HepG2 (cell line): ENCODE measurements around the gene AKT3. TPM values are rescaled to one million over a fixed set of nuclear protein-coding genes. Genes with fewer than 3 reads are reported as not detected.

Experiments
- ATAC-seq: fragments of 200-7000 bp; cut with Tn5 transposase; 3 replicates; pipeline ENCODE4 v1.9.1; 2020; ENCODE audit warnings: mild to moderate bottlenecking, moderate library complexity
- BruUV-seq: library from RNA; stranded (reverse); fragments of 400-500 nt; replicated peaks from 2 replicates; lab custom pipeline; 2021; lab: Mats Ljungman, UMichigan
- CTCF ChIA-PET: fragments of 300-600 bp; formaldehyde crosslinking; extraction: SDS; loops from one replicate; lab custom pipeline; 2021; ENCODE audit warnings: low total read pairs, inconsistent platforms, low intra/inter-chr PET ratio; lab: Yijun Ruan, JAX
- POLR2A ChIA-PET: fragments of 350-600 bp; sonication (Branson Sonifier 250); formaldehyde crosslinking; loops from one replicate; lab custom pipeline; 2020; ENCODE audit warnings: antibody characterized with exemption, inconsistent platforms; lab: Yijun Ruan, JAX
- DNase-seq: peaks from one replicate; pipeline ENCODE4 v3.0.0-alpha.2; 2015; ENCODE audit warnings: low spot score
- FAIRE-seq: peaks from 3 replicates; lab custom pipeline; 2011; peaks lifted over from hg19 to GRCh38; lab: Jason Lieb, UNC
- H2AFZ ChIP-seq: one replicate; pipeline ENCODE4 v1.6.1; 2011; ENCODE audit warnings: low read length, inconsistent platforms
- H3K27ac ChIP-seq: fragments of 300-600 bp; 3 replicates; pipeline ENCODE4 v1.8.0; 2011; ENCODE audit warnings: mixed run types, mild to moderate bottlenecking, mixed read lengths, low read length, inconsistent platforms; ENCODE audit not compliant: insufficient read depth; ENCODE audit errors: extremely low read length
- H3K27me3 ChIP-seq, 2 experiments: fragments of 200-600 bp in 1 of 2; 2 replicates in 1 of 2; 3 replicates in 1 of 2; pipeline versions ENCODE4 v1.6.0 to v1.8.0; 2011; ENCODE audit warnings: low read length in 2 of 2, mild to moderate bottlenecking in 2 of 2, moderate library complexity in 2 of 2, inconsistent platforms in 1 of 2; ENCODE audit not compliant: insufficient read depth in 2 of 2, control insufficient read depth in 1 of 2
- H3K36me3 ChIP-seq, 2 experiments: fragments of 200-600 bp in 1 of 2; replicated peaks in 1 of 2; 2 replicates in 1 of 2; 3 replicates in 1 of 2; pipeline versions ENCODE4 v1.5.1 to v1.8.0; 2011; ENCODE audit warnings: low read length in 2 of 2, inconsistent platforms in 1 of 2; ENCODE audit not compliant: insufficient read depth in 2 of 2, control insufficient read depth in 1 of 2
- H3K4me1 ChIP-seq: 2 replicates; pipeline ENCODE4 v1.5.1; 2012; ENCODE audit warnings: low read length, inconsistent platforms; ENCODE audit not compliant: insufficient read depth
- H3K4me2 ChIP-seq: 2 replicates; pipeline ENCODE4 v1.6.0; 2011; ENCODE audit warnings: low read depth, low read length, inconsistent platforms
- H3K4me3 ChIP-seq, 3 experiments: fragments of 200-600 bp in 1 of 3; sonication (generic), shearing (Covaris generic) in 1 of 3; replicated peaks in 1 of 3; 2 replicates each; pipeline ENCODE4 v1.5.1; 2011 to 2016; ENCODE audit warnings: low read length in 3 of 3, inconsistent platforms in 2 of 3, low read depth in 2 of 3, mild to moderate bottlenecking in 2 of 3, control low read depth in 1 of 3, mixed read lengths in 1 of 3; ENCODE audit not compliant: insufficient read depth in 1 of 3
- H3K79me2 ChIP-seq: one replicate; pipeline ENCODE4 v1.6.1; 2011; ENCODE audit warnings: low read length, inconsistent platforms; ENCODE audit not compliant: insufficient read depth
- H3K9ac ChIP-seq: 2 replicates; pipeline ENCODE4 v1.6.0; 2011; ENCODE audit warnings: mild to moderate bottlenecking, low read depth, low read length, inconsistent platforms; ENCODE audit not compliant: insufficient read depth
- H3K9me3 ChIP-seq: 2 replicates; pipeline ENCODE4 v1.5.1; 2012; ENCODE audit warnings: mild to moderate bottlenecking, low read length
- H4K20me1 ChIP-seq: 2 replicates; pipeline ENCODE4 v1.6.0; 2011; ENCODE audit warnings: inconsistent platforms, mild to moderate bottlenecking, low read length, moderate library complexity; ENCODE audit not compliant: insufficient read depth
- ARNT ChIP-seq: fragments of 450-650 bp; IDR thresholded peaks from 2 replicates; pipeline ENCODE4 v1.6.1; 2017
- BCL6 ChIP-seq: IDR thresholded peaks from 2 replicates; pipeline ENCODE4 v1.6.1; 2016; ENCODE audit warnings: missing genetic modification reagents, missing compliant biosample characterization
- MATR3 ChIP-seq: sonication (generic); formaldehyde crosslinking; IDR thresholded peaks from 2 replicates; pipeline ENCODE4 v1.4.0; 2020; ENCODE audit warnings: missing genetic modification reagents
- MZF1 ChIP-seq: sonication (generic); formaldehyde crosslinking; IDR thresholded peaks from 2 replicates; pipeline ENCODE4 v1.8.1; 2023; ENCODE audit warnings: mild to moderate bottlenecking, missing genetic modification reagents, borderline replicate concordance
- RBFOX2 ChIP-seq: fragments of 200-400 bp; formaldehyde crosslinking; IDR thresholded peaks from 2 replicates; pipeline ENCODE4 v1.6.1; 2017; ENCODE audit warnings: low read depth, mild to moderate bottlenecking, low read length
- SKI ChIP-seq: fragments of 450-650 bp; IDR thresholded peaks from one replicate; pipeline ENCODE4 v1.6.1; 2018; ENCODE audit warnings: mild to moderate bottlenecking; ENCODE audit not compliant: partially characterized antibody
- THRA ChIP-seq: sonication (generic); formaldehyde crosslinking; IDR thresholded peaks from 2 replicates; pipeline ENCODE4 v1.4.0; 2020; ENCODE audit warnings: missing genetic modification reagents, borderline replicate concordance
- TRIM22 ChIP-seq: fragments of 450-650 bp; IDR thresholded peaks from 2 replicates; pipeline ENCODE4 v1.6.1; 2017
- ZBTB43 ChIP-seq: sonication (generic); formaldehyde crosslinking; conservative IDR thresholded peaks from 2 replicates; pipeline ENCODE4 v1.4.0; 2020; ENCODE audit warnings: missing genetic modification reagents
- ZNF160 ChIP-seq: sonication (generic); formaldehyde crosslinking; IDR thresholded peaks from 2 replicates; pipeline ENCODE4 v1.8.0; 2022; ENCODE audit warnings: mild to moderate bottlenecking, inconsistent platforms, missing genetic modification reagents
- ZNF451 ChIP-seq: sonication (generic); formaldehyde crosslinking; IDR thresholded peaks from 2 replicates; pipeline ENCODE4 v1.5.0; 2020; ENCODE audit warnings: mild to moderate bottlenecking, missing genetic modification reagents
- ZNF790 ChIP-seq: sonication (generic); formaldehyde crosslinking; IDR thresholded peaks from 2 replicates; pipeline ENCODE4 v1.8.0; 2022; ENCODE audit warnings: missing genetic modification reagents, mild to moderate bottlenecking, borderline replicate concordance
- WGBS: methylation state at CpG from one replicate; pipeline ENCODE4 v1.1.6; 2017; ENCODE audit warnings: low lambda C conversion rate; 5-methylcytosine and 5-hydroxymethylcytosine counted together
- in situ Hi-C: cut with HindIII; loops from 2 replicates; pipeline ENCODE4 v1.10.0; 2017; ENCODE audit warnings: low pct_unique_long_range_greater_than_20kb; ENCODE audit not compliant: extremely low pct_ligation_motif_present
- intact Hi-C: fragments of 100-400 bp; cut with micrococcal nuclease; formaldehyde crosslinking; loops from one replicate; pipeline ENCODE4 v1.10.0; 2022; ENCODE audit not compliant: unreplicated experiment
- polyA plus RNA-seq, 8 experiments: library from polyadenylated mRNA; depleted of rRNA in 3 of 8; stranded (reverse) in 7 of 8; unstranded in 1 of 8; fragments of >200 nt; fragmentation: Illumina TruSeq in 4 of 8; extraction: Trizol in 4 of 8; gene quantifications; 2 replicates each; pipeline versions ENCODE4 v1.2.1 to v1.2.3, GENCODE V29; 2011 to 2016; ENCODE audit warnings: low read depth in 4 of 8, missing spikeins in 1 of 8, mixed read lengths in 1 of 8; ENCODE audit not compliant: insufficient read depth in 1 of 8
- total RNA-seq, 5 experiments: library from RNA; depleted of rRNA; stranded (reverse); fragments of >200 nt; fragmentation: Illumina TruSeq; extraction: Trizol; gene quantifications; 2 replicates each; pipeline ENCODE4 v1.2.3, GENCODE V29; 2016; ENCODE audit warnings: low read depth in 1 of 5
- TF ChIP-seq, protein P1 (sequence below), 2 experiments: sonication (generic) in 1 of 2; formaldehyde crosslinking in 1 of 2; IDR thresholded peaks; 2 replicates each; pipeline versions ENCODE4 v1.4.0 to v1.6.1; 2018 to 2020; ENCODE audit warnings: missing genetic modification reagents in 2 of 2, borderline replicate concordance in 1 of 2, low read depth in 1 of 2, mild to moderate bottlenecking in 1 of 2, missing biosample characterization in 1 of 2
- TF ChIP-seq, protein P2 (sequence below): sonication (generic); formaldehyde crosslinking; IDR thresholded peaks from 2 replicates; pipeline ENCODE4 v1.8.0; 2022; ENCODE audit warnings: mild to moderate bottlenecking, missing genetic modification reagents
- TF ChIP-seq, protein P3 (sequence below): sonication (generic); formaldehyde crosslinking; IDR thresholded peaks from 2 replicates; pipeline ENCODE4 v1.9.0; 2021; ENCODE audit warnings: missing genetic modification reagents, borderline replicate concordance

The AKT3 gene
- total and polyA plus RNA-seq, 2 of the 13 experiments (the other 11 are each of a cell fraction or from before 2014, with no cell fraction given), result 0.07 TPM

GRCh38 chr1:243575070-243575469 is 275.0 kb downstream of the AKT3 start:
- Histone ChIP-seq H3K27ac (no peak overlapping the region), H3K79me2 (no peaks in the 10 kb centered on the region), H3K36me3 (no peaks in the 10 kb centered on the region), H4K20me1 (no peaks in the 10 kb centered on the region), H3K4me2 (no peak overlapping the region), H3K4me3 (no peak overlapping the region), H3K4me1 (no peaks in the 10 kb centered on the region), H3K27me3 (0 out of 5 replicates have a peak, but pooled peaks cover 0 to 1% of the 10 kb centered on the region in 2 experiments), H3K9ac (no peak overlapping the region), H2AFZ (no peak overlapping the region), H3K9me3 (no peaks in the 10 kb centered on the region)
- ChIA-PET CTCF (no interaction called here), POLR2A (no interaction called here)
- BruUV-seq, result no TSS peak
- no peak for ATAC-seq
- intact Hi-C loops (no loop called here), in situ Hi-C loops (no loop called here)
- no peak for DNase-seq
- FAIRE-seq, result no peak
- WGBS, result 49% methylated on average over 2 of the region's 2 CpGs
- TF ChIP-seq ZNF160 (CRISPR knock-in tag) (no peak), ZBTB43 (no peak), RBFOX2 (no peak), ZNF451 (CRISPR knock-in tag) (no peak), ZNF790 (no peak), TRIM22 (no peak), SKI (no peak), THRA (CRISPR knock-in tag) (no peak), BCL6 (CRISPR knock-in tag) (no peak), MZF1 (CRISPR knock-in tag) (no peak), MATR3 (CRISPR knock-in tag) (no peak), ARNT (no peak)
- TF ChIP-seq, protein P1, sequence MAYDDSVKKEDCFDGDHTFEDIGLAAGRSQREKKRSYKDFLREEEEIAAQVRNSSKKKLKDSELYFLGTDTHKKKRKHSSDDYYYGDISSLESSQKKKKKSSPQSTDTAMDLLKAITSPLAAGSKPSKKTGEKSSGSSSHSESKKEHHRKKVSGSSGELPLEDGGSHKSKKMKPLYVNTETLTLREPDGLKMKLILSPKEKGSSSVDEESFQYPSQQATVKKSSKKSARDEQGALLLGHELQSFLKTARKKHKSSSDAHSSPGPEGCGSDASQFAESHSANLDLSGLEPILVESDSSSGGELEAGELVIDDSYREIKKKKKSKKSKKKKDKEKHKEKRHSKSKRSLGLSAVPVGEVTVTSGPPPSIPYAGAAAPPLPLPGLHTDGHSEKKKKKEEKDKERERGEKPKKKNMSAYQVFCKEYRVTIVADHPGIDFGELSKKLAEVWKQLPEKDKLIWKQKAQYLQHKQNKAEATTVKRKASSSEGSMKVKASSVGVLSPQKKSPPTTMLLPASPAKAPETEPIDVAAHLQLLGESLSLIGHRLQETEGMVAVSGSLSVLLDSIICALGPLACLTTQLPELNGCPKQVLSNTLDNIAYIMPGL (CRISPR knock-in tag; IDR thresholded peaks at IDR 0.05; ENCODE audit: borderline replicate concordance in 1 of 2, low read depth in 1 of 2), result no peak
- TF ChIP-seq, protein P2, sequence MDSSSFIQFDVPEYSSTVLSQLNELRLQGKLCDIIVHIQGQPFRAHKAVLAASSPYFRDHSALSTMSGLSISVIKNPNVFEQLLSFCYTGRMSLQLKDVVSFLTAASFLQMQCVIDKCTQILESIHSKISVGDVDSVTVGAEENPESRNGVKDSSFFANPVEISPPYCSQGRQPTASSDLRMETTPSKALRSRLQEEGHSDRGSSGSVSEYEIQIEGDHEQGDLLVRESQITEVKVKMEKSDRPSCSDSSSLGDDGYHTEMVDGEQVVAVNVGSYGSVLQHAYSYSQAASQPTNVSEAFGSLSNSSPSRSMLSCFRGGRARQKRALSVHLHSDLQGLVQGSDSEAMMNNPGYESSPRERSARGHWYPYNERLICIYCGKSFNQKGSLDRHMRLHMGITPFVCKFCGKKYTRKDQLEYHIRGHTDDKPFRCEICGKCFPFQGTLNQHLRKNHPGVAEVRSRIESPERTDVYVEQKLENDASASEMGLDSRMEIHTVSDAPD, result no peak
- TF ChIP-seq, protein P3, sequence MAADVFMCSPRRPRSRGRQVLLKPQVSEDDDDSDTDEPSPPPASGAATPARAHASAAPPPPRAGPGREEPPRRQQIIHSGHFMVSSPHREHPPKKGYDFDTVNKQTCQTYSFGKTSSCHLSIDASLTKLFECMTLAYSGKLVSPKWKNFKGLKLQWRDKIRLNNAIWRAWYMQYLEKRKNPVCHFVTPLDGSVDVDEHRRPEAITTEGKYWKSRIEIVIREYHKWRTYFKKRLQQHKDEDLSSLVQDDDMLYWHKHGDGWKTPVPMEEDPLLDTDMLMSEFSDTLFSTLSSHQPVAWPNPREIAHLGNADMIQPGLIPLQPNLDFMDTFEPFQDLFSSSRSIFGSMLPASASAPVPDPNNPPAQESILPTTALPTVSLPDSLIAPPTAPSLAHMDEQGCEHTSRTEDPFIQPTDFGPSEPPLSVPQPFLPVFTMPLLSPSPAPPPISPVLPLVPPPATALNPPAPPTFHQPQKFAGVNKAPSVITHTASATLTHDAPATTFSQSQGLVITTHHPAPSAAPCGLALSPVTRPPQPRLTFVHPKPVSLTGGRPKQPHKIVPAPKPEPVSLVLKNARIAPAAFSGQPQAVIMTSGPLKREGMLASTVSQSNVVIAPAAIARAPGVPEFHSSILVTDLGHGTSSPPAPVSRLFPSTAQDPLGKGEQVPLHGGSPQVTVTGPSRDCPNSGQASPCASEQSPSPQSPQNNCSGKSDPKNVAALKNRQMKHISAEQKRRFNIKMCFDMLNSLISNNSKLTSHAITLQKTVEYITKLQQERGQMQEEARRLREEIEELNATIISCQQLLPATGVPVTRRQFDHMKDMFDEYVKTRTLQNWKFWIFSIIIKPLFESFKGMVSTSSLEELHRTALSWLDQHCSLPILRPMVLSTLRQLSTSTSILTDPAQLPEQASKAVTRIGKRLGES (CRISPR knock-in tag), result no peak
- TF ChIP-seq, all 625 proteins: peak for 0
